ENCODE data around the gene GAS7. TPM values are rescaled to one million over a fixed set of nuclear protein-coding genes. Genes with fewer than 3 reads are reported as not detected.

GAS7 gene
- total RNA-seq, 4 donors from 2014 or later, result 242 to 309 (median 264) TPM

- DNase-seq (ENCODE audit: low spot score in 2 of 2), result peak in 1 of 2 donors; percentile 57
- H3K27ac ChIP-seq, result peak overlapping the region; percentile 75 to 93 (median 82)
- peak; percentile 67 to 73 for TF ChIP-seq EP300 (IDR thresholded peaks at IDR 0.05)
- no peak for TF ChIP-seq CTCF (IDR thresholded peaks at IDR 0.05)
- TF ChIP-seq POLR2A (IDR thresholded peaks at IDR 0.05), result peak; percentile 4 to 14
- no peaks in the 10 kb centered on the region for H3K9me3 ChIP-seq
- WGBS, 2 donors, result 12 to 18% methylated on average over 3 of the region's 3 CpGs
- H3K4me3 ChIP-seq, result no peak overlapping the region
- H3K27me3 ChIP-seq, result no peaks in the 10 kb centered on the region
- no peaks in the 10 kb centered on the region for H3K36me3 ChIP-seq
- H3K4me1 ChIP-seq, result peaks cover 0 to 90% (median 44%) of the 10 kb centered on the region in 4 donors
These were observed 147.8 kb downstream of the GAS7 start for GRCh38 chr17:10050597-10051101.

GRCh38 chr17:10048629-10049350 is 149.6 kb downstream of the GAS7 start:
- Histone ChIP-seq H3K4me3 (no peak overlapping the region), H3K9me3 (no peaks in the 10 kb centered on the region), H3K27me3 (no peaks in the 10 kb centered on the region), H3K4me1 (peaks cover 0 to 87% (median 39%) of the 10 kb centered on the region in 4 donors), H3K36me3 (no peaks in the 10 kb centered on the region), H3K27ac (peak overlapping the region; percentile 75 to 93 (median 82))
- DNase-seq (ENCODE audit: low spot score in 2 of 2), result no peak
- TF ChIP-seq EP300 (IDR thresholded peaks at IDR 0.05), result peak in 1 of 2 donors; percentile 89
- no peak for TF ChIP-seq CTCF (IDR thresholded peaks at IDR 0.05)
- TF ChIP-seq POLR2A (IDR thresholded peaks at IDR 0.05), result peak in 1 of 2 donors; percentile 47
- WGBS, 2 donors, result 35 to 48% methylated on average over 7 of the region's 7 CpGs

- H3K36me3 ChIP-seq, result no peaks in the 10 kb centered on the region
- no peak for DNase-seq (ENCODE audit: low spot score in 2 of 2)
- TF ChIP-seq EP300 (IDR thresholded peaks at IDR 0.05) (no peak), POLR2A (IDR thresholded peaks at IDR 0.05) (no peak), CTCF (IDR thresholded peaks at IDR 0.05) (no peak)
- H3K4me1 ChIP-seq, result peaks cover 0 to 87% (median 41%) of the 10 kb centered on the region in 4 donors
- no peak overlapping the region for H3K4me3 ChIP-seq
- WGBS, 2 donors, result 62 to 68% methylated on average over 13 of the region's 13 CpGs
- H3K9me3 ChIP-seq, result no peaks in the 10 kb centered on the region
- H3K27me3 ChIP-seq, result no peaks in the 10 kb centered on the region
- peak overlapping the region; percentile 59 to 93 (median 80) for H3K27ac ChIP-seq
These were observed 151.3 kb downstream of the GAS7 start for GRCh38 chr17:10046786-10047785.

GRCh38 chr17:10045871-10046658 is 152.3 kb downstream of the GAS7 start:
- H3K4me3 ChIP-seq, result no peak overlapping the region
- peak overlapping the region in 2 of 4 donors; percentile 85 to 93 for H3K27ac ChIP-seq
- no peaks in the 10 kb centered on the region for H3K36me3 ChIP-seq
- no peak for DNase-seq (ENCODE audit: low spot score in 2 of 2)
- H3K27me3 ChIP-seq, result no peaks in the 10 kb centered on the region
- H3K9me3 ChIP-seq, result no peaks in the 10 kb centered on the region
- WGBS, 2 donors, result 76 to 79% methylated on average over 17 of the region's 17 CpGs
- TF ChIP-seq POLR2A (IDR thresholded peaks at IDR 0.05) (no peak), CTCF (IDR thresholded peaks at IDR 0.05) (no peak), EP300 (IDR thresholded peaks at IDR 0.05) (no peak)
- H3K4me1 ChIP-seq, result peaks cover 0 to 84% (median 40%) of the 10 kb centered on the region in 4 donors

All from tibial nerve (tissue), 4 donors.